SK-N-SH (cell line): ENCODE results near the gene UBE2G1. TPM values are rescaled to one million over a fixed set of nuclear protein-coding genes. Genes with fewer than 3 reads are reported as not detected.

Experiments used
- CTCF ChIA-PET: fragments of 300-600, 350-600 bp; formaldehyde crosslinking; extraction: SDS; loops from one replicate; lab custom pipeline; 2021; lab: Yijun Ruan, JAX
- POLR2A ChIA-PET: fragments of 350-600 bp; sonication (Branson Sonifier 250); formaldehyde crosslinking; extraction: SDS; loops from one replicate; lab custom pipeline; 2020; ENCODE audit warnings: antibody characterized with exemption, inconsistent platforms; lab: Yijun Ruan, JAX
- DNase-seq: peaks from one replicate; pipeline ENCODE4 v3.0.0; 2012
- H2AFZ ChIP-seq: fragments of 200-600 bp; sonication (generic); 2 replicates; pipeline ENCODE4 v1.8.1; 2016; ENCODE audit warnings: antibody characterized with exemption, mild to moderate bottlenecking, low read depth
- H3F3A ChIP-seq: fragments of 200-600 bp; sonication (generic); replicated peaks from 2 replicates; pipeline ENCODE3; 2016; ENCODE audit warnings: antibody characterized with exemption, mild to moderate bottlenecking; ENCODE audit not compliant: insufficient read depth
- H3K27ac ChIP-seq, 2 experiments: fragments of 200-500 bp in 1 of 2; fragments of 200-600 bp in 1 of 2; sonication (Bioruptor generic) in 1 of 2; sonication (generic), shearing (Covaris generic) in 1 of 2; 2 replicates each; pipeline versions ENCODE4 v1.5.1 to v1.6.1; 2014 to 2016; ENCODE audit warnings: low read depth in 2 of 2, inconsistent platforms in 1 of 2, low read length in 1 of 2, mild to moderate bottlenecking in 1 of 2, mixed read lengths in 1 of 2
- H3K27me3 ChIP-seq: fragments of 200-600 bp; sonication (generic), shearing (Covaris generic); 2 replicates; pipeline ENCODE4 v1.6.1; 2016; ENCODE audit warnings: mixed run types; ENCODE audit not compliant: insufficient read depth
- H3K36me3 ChIP-seq, 2 experiments: fragments of 200-500 bp in 1 of 2; fragments of 200-600 bp in 1 of 2; sonication (Bioruptor generic) in 1 of 2; sonication (generic) in 1 of 2; replicated peaks in 1 of 2; 2 replicates each; pipeline versions ENCODE3 to v1.5.1; 2014 to 2016; ENCODE audit warnings: low read length in 1 of 2, mild to moderate bottlenecking in 1 of 2; ENCODE audit not compliant: insufficient read depth in 2 of 2, control insufficient read depth in 1 of 2
- H3K4me1 ChIP-seq, 2 experiments: fragments of 200-500 bp in 1 of 2; fragments of 200-600 bp in 1 of 2; sonication (Bioruptor generic) in 1 of 2; sonication (generic), shearing (Covaris generic) in 1 of 2; 2 replicates each; pipeline versions ENCODE4 v1.5.1 to v1.6.1; 2014 to 2016; ENCODE audit warnings: low read depth in 1 of 2, low read length in 1 of 2, mixed run types in 1 of 2; ENCODE audit not compliant: insufficient read depth in 2 of 2, control insufficient read depth in 1 of 2
- H3K4me2 ChIP-seq: fragments of 200-600 bp; sonication (generic), shearing (Covaris generic); 2 replicates; pipeline ENCODE4 v1.6.1; 2017; ENCODE audit warnings: mixed run types
- H3K4me3 ChIP-seq, 2 experiments: fragments of 200-500 bp in 1 of 2; fragments of 200-600 bp in 1 of 2; sonication (Bioruptor generic) in 1 of 2; sonication (generic), shearing (Covaris generic) in 1 of 2; 2 replicates each; pipeline versions ENCODE4 v1.5.1 to v1.8.1; 2014 to 2016; ENCODE audit warnings: low read depth in 2 of 2, inconsistent platforms in 1 of 2, low read length in 1 of 2, mild to moderate bottlenecking in 1 of 2, mixed read lengths in 1 of 2, moderate library complexity in 1 of 2
- H3K79me2 ChIP-seq: fragments of 200-600 bp; sonication (generic); 2 replicates; pipeline ENCODE4 v1.8.1; 2017; ENCODE audit warnings: mild to moderate bottlenecking; ENCODE audit not compliant: insufficient read depth
- H3K9ac ChIP-seq: fragments of 200-600 bp; sonication (generic); 2 replicates; pipeline ENCODE4 v1.6.1; 2017; ENCODE audit warnings: mixed run types
- H3K9me2 ChIP-seq: fragments of 200-600 bp; sonication (generic); 2 replicates; pipeline ENCODE4 v1.6.1; 2017; ENCODE audit warnings: mixed run types
- H3K9me3 ChIP-seq: fragments of 200-600 bp; sonication (generic); 2 replicates; pipeline ENCODE4 v1.6.1; 2017; ENCODE audit warnings: mixed run types, mild to moderate bottlenecking, moderate library complexity
- H4K20me1 ChIP-seq: fragments of 200-600 bp; sonication (generic); 2 replicates; pipeline ENCODE4 v1.6.1; 2017; ENCODE audit warnings: mild to moderate bottlenecking, mixed run types; ENCODE audit not compliant: insufficient read depth
- CTCF ChIP-seq: fragments of 200-600 bp; sonication (generic); IDR thresholded peaks from 2 replicates; pipeline ENCODE4 v1.6.1; 2017; ENCODE audit warnings: antibody characterized with exemption, mild to moderate bottlenecking, moderate library complexity
- ELF1 ChIP-seq: IDR thresholded peaks from 2 replicates; pipeline ENCODE4 v1.4.0; 2012
- EP300 ChIP-seq, 2 experiments: IDR thresholded peaks; 2 replicates each; pipeline versions ENCODE4 v1.4.0 to v1.6.1; 2012; ENCODE audit warnings: borderline replicate concordance in 1 of 2, low read depth in 1 of 2, low read length in 1 of 2
- FOXJ3 ChIP-seq: sonication (generic); formaldehyde crosslinking; IDR thresholded peaks from 2 replicates; pipeline ENCODE4 v1.5.1; 2020; ENCODE audit warnings: mild to moderate bottlenecking, missing genetic modification reagents
- FOXM1 ChIP-seq: IDR thresholded peaks from 2 replicates; pipeline ENCODE4 v1.4.0; 2012; ENCODE audit warnings: low read depth, mild to moderate bottlenecking
- IRF3 ChIP-seq: fragments of 150-350 bp; IDR thresholded peaks from 2 replicates; pipeline ENCODE4 v1.6.1; 2016; ENCODE audit warnings: mild to moderate bottlenecking, low read depth, low read length
- MAX ChIP-seq: IDR thresholded peaks from 2 replicates; pipeline ENCODE4 v1.4.0; 2012; ENCODE audit warnings: low read depth
- MEF2A ChIP-seq: IDR thresholded peaks from 2 replicates; pipeline ENCODE4 v1.4.0; 2012; ENCODE audit warnings: low read depth, borderline replicate concordance
- MXI1 ChIP-seq: IDR thresholded peaks from 2 replicates; pipeline ENCODE4 v1.6.1; 2012; ENCODE audit warnings: mild to moderate bottlenecking, low read depth, low read length, improper control_type of control experiment
- NFIC ChIP-seq: IDR thresholded peaks from 2 replicates; pipeline ENCODE4 v1.4.0; 2012; ENCODE audit warnings: borderline replicate concordance
- NRF1 ChIP-seq: IDR thresholded peaks from 2 replicates; pipeline ENCODE4 v1.6.1; 2012; ENCODE audit warnings: low read depth, mild to moderate bottlenecking, low read length
- POLR2AphosphoS5 ChIP-seq: IDR thresholded peaks from 2 replicates; pipeline ENCODE4 v1.6.1; 2012; ENCODE audit warnings: low read depth, low read length
- RAD21 ChIP-seq: IDR thresholded peaks from 2 replicates; pipeline ENCODE4 v1.6.1; 2012; ENCODE audit warnings: mild to moderate bottlenecking, low read length
- RCOR1 ChIP-seq: fragments of 150-350 bp; IDR thresholded peaks from 2 replicates; pipeline ENCODE4 v1.6.1; 2017; ENCODE audit warnings: antibody characterized with exemption, low read length
- RFX5 ChIP-seq: IDR thresholded peaks from 2 replicates; pipeline ENCODE4 v1.6.1; 2012; ENCODE audit warnings: mild to moderate bottlenecking, improper control_type of control experiment, low read length
- TAF1 ChIP-seq: IDR thresholded peaks from 2 replicates; pipeline ENCODE4 v1.6.1; 2012; ENCODE audit warnings: low read depth, mild to moderate bottlenecking, low read length, moderate library complexity, borderline replicate concordance
- YY1 ChIP-seq: IDR thresholded peaks from 2 replicates; pipeline ENCODE4 v1.4.0; 2012; ENCODE audit warnings: low read depth, mild to moderate bottlenecking
- WGBS: methylation state at CpG from one replicate; pipeline ENCODE4 v1.1.6; 2017; ENCODE audit warnings: low lambda C conversion rate; 5-methylcytosine and 5-hydroxymethylcytosine counted together
- polyA plus RNA-seq, 3 experiments: library from polyadenylated mRNA; depleted of rRNA; stranded (reverse); fragments of >200 nt; gene quantifications; 2 replicates each; pipeline ENCODE4 v1.2.3, GENCODE V29; 2012
- TF ChIP-seq, protein P1 (sequence below): IDR thresholded peaks from 2 replicates; pipeline ENCODE4; 2012
- TF ChIP-seq, protein P2 (sequence below): IDR thresholded peaks from 2 replicates; pipeline ENCODE4 v1.4.0; 2012; ENCODE audit warnings: low read depth, borderline replicate concordance
- TF ChIP-seq, protein P3 (sequence below): fragments of 150-350 bp; IDR thresholded peaks from 2 replicates; pipeline ENCODE4 v1.6.1; 2017; ENCODE audit warnings: antibody characterized with exemption, low read length, low read depth, borderline replicate concordance

The UBE2G1 gene
- polyA plus RNA-seq, 1 of the 3 experiments (the other 2 are of a cell fraction) = 23.2 TPM

DNA sequence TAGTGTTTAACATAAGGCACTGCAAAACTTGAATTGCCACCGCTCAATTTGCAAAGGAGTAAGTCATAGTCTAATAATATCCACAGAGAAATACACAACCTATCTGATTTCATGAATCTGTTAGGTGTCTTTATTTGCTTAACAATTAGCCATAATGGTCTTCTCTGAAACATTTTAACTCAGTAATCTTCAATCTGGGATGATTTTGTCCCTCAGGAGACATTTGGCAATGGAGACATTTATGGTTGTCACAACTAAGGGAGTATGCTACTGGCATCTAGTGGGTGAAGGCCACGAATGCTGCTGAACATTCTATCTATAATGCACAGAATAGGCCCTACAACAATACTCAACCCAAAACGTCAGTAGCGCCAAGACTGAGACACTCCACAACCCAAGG lies 4.3 kb downstream of the UBE2G1 start:
- CTCF ChIA-PET = no interaction called here
- DNase-seq = no peak
- H3K9me2 ChIP-seq = no peaks in the 10 kb centered on the region

GRCh38 chr17:4358154-4358553 lies 8.3 kb downstream of the UBE2G1 start:
- TF ChIP-seq RCOR1 (no peak), YY1 (no peak), ELF1 (no peak), EP300 (IDR thresholded peaks at IDR 0.05; ENCODE audit: borderline replicate concordance in 1 of 2, low read depth in 1 of 2, low read length in 1 of 2) (no peak), MEF2A (no peak), POLR2AphosphoS5 (no peak), MAX (no peak), MXI1 (no peak), IRF3 (no peak), NFIC (no peak), RFX5 (no peak), NRF1 (no peak), TAF1 (no peak), FOXM1 (no peak), FOXJ3 (CRISPR knock-in tag) (no peak)
- TF ChIP-seq, protein P1, sequence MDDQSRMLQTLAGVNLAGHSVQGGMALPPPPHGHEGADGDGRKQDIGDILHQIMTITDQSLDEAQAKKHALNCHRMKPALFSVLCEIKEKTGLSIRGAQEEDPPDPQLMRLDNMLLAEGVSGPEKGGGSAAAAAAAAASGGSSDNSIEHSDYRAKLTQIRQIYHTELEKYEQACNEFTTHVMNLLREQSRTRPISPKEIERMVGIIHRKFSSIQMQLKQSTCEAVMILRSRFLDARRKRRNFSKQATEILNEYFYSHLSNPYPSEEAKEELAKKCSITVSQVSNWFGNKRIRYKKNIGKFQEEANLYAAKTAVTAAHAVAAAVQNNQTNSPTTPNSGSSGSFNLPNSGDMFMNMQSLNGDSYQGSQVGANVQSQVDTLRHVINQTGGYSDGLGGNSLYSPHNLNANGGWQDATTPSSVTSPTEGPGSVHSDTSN = no peak
- TF ChIP-seq, protein P2, sequence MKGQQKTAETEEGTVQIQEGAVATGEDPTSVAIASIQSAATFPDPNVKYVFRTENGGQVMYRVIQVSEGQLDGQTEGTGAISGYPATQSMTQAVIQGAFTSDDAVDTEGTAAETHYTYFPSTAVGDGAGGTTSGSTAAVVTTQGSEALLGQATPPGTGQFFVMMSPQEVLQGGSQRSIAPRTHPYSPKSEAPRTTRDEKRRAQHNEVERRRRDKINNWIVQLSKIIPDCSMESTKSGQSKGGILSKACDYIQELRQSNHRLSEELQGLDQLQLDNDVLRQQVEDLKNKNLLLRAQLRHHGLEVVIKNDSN = no peak
- TF ChIP-seq, protein P3, sequence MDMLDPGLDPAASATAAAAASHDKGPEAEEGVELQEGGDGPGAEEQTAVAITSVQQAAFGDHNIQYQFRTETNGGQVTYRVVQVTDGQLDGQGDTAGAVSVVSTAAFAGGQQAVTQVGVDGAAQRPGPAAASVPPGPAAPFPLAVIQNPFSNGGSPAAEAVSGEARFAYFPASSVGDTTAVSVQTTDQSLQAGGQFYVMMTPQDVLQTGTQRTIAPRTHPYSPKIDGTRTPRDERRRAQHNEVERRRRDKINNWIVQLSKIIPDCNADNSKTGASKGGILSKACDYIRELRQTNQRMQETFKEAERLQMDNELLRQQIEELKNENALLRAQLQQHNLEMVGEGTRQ = no peak
- TF ChIP-seq, all 33 proteins: peak for 0
- H4K20me1 ChIP-seq = peaks cover 98% of the 10 kb centered on the region
- POLR2A ChIA-PET = no interaction called here
- H3K9ac ChIP-seq = no peak overlapping the region
- H3K79me2 ChIP-seq = peaks cover 100% of the 10 kb centered on the region
- peaks cover 0 to 11% of the 10 kb centered on the region in 2 experiments for H3K36me3 ChIP-seq
- no peak for DNase-seq
- H3K9me3 ChIP-seq = no peaks in the 10 kb centered on the region
- H3K4me2 ChIP-seq = no peak overlapping the region
- H3K27ac ChIP-seq = no peak overlapping the region
- H3K4me1 ChIP-seq = no peaks in the 10 kb centered on the region
- no peaks in the 10 kb centered on the region for H3K9me2 ChIP-seq
- peaks cover 3% of the 10 kb centered on the region for H3F3A ChIP-seq
- H3K27me3 ChIP-seq = no peaks in the 10 kb centered on the region
- 95% methylated on average over 4 of the region's 4 CpGs for WGBS
- CTCF ChIA-PET = interaction anchor here (0.9 to 1.5 kb wide), 2 partner anchors 117 to 143 kb away, joined by 3 read pairs; no protein-coding TSS in a partner anchor
- H2AFZ ChIP-seq = no peak overlapping the region
- no peak overlapping the region for H3K4me3 ChIP-seq

More for the DNA sequence above, 4.3 kb downstream of the UBE2G1 start:
- WGBS = 85% methylated on average over 4 of the region's 4 CpGs
- peaks cover 3 to 4% of the 10 kb centered on the region in 2 experiments; a peak in 1 of 4 replicates for H3K4me1 ChIP-seq
- H3K27ac ChIP-seq = no peak overlapping the region
- H3K9me3 ChIP-seq = no peaks in the 10 kb centered on the region
- no peak for TF ChIP-seq RFX5
- TF ChIP-seq RAD21 = peak; percentile 58
- peak; percentile 21 for TF ChIP-seq CTCF
- TF ChIP-seq, all 33 proteins: peak for 2
- H3K36me3 ChIP-seq = peaks cover 0 to 13% of the 10 kb centered on the region in 2 experiments
- H3K4me3 ChIP-seq = no peak overlapping the region
- POLR2A ChIA-PET = no interaction called here
- peaks cover 75% of the 10 kb centered on the region for H4K20me1 ChIP-seq
- no peaks in the 10 kb centered on the region for H3K27me3 ChIP-seq
- no peak overlapping the region for H3K9ac ChIP-seq
- no peak overlapping the region for H2AFZ ChIP-seq
- peaks cover 10% of the 10 kb centered on the region for H3F3A ChIP-seq
- H3K79me2 ChIP-seq = peaks cover 93% of the 10 kb centered on the region
- no peak overlapping the region for H3K4me2 ChIP-seq
